GM12875 (cell line): ENCODE results near the gene DNAJB6.

Source experiments
- H3K4me3 ChIP-seq: one replicate; pipeline ENCODE4 v1.5.1; 2011; ENCODE audit warnings: low read depth, low read length, control low read depth
- TF ChIP-seq, protein P1 (sequence below): IDR thresholded peaks from 2 replicates; pipeline ENCODE4 v1.5.1; 2011; ENCODE audit warnings: low read depth, mild to moderate bottlenecking, control low read depth, inconsistent platforms, low read length, moderate library complexity, borderline replicate concordance; ENCODE audit not compliant: insufficient read depth

Gene DNAJB6

DNA sequence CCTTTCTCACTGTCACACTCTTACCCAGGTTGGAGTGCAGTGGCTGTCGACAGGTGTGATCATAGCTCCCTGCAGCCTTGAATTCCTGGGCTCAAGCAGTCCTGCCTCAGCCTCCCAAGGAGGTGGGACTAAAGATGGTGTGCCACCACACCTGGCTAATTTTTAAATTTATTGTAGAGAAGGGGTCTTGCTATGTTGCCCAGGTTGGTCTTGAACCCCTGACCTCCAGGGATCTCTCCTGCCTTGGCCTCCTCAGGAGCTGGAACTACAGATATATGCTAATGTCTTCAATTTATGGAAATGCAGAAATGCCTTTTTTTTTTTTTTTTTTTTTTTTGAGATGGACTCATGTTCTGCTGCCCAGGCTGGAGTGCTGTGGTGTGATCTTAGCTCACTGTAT, 42.7 kb downstream of the DNAJB6 start:
- H3K4me3 ChIP-seq, result no peak overlapping the region
- TF ChIP-seq, protein P1, sequence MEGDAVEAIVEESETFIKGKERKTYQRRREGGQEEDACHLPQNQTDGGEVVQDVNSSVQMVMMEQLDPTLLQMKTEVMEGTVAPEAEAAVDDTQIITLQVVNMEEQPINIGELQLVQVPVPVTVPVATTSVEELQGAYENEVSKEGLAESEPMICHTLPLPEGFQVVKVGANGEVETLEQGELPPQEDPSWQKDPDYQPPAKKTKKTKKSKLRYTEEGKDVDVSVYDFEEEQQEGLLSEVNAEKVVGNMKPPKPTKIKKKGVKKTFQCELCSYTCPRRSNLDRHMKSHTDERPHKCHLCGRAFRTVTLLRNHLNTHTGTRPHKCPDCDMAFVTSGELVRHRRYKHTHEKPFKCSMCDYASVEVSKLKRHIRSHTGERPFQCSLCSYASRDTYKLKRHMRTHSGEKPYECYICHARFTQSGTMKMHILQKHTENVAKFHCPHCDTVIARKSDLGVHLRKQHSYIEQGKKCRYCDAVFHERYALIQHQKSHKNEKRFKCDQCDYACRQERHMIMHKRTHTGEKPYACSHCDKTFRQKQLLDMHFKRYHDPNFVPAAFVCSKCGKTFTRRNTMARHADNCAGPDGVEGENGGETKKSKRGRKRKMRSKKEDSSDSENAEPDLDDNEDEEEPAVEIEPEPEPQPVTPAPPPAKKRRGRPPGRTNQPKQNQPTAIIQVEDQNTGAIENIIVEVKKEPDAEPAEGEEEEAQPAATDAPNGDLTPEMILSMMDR, result no peak

GRCh38 chr7:157380416-157380815, 43.6 kb downstream of the DNAJB6 start:
- H3K4me3 ChIP-seq, result no peak overlapping the region
- TF ChIP-seq, protein P1, result no peak

DNA sequence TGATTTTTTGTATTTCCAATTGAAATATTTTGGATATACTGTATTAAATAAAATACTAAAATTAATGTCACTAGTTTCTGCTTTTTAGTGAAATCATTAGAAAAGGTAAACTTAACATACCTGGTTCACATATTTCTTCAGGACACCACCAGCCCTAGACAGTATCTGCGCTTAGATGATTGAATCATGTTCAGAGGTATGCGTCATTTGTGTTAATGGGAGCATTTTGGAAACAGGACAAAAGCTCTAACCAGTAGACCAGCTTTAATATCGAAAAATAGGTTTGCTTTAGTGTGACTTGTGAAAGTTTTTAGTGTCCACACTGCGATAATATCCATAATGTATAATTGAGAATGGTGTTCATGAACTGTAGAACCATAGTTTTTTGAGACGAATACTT, 47.1 kb downstream of the DNAJB6 start:
- TF ChIP-seq, protein P1, result no peak
- no peak overlapping the region for H3K4me3 ChIP-seq

DNA sequence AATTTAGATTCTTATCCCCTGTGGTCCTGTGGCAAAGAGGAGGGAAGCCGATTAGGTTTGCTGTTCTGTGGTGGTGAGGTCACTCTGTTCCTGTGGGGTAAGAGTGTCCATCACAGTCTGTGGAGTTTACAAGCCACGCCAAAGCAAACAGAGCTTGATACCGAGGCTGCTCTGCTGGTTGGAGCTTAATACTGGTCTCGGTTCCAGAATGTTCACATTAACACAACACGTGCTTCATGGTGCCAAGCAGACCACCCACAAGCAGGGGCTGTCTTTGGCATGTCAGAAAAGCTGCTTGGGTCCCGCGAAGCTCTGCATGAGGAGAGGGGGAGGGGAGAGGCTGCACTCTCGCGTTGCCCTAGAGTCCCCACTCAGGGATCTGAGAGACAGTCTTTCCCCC, 47.5 kb downstream of the DNAJB6 start:
- H3K4me3 ChIP-seq, result no peak overlapping the region
- TF ChIP-seq, protein P1, result no peak

DNA sequence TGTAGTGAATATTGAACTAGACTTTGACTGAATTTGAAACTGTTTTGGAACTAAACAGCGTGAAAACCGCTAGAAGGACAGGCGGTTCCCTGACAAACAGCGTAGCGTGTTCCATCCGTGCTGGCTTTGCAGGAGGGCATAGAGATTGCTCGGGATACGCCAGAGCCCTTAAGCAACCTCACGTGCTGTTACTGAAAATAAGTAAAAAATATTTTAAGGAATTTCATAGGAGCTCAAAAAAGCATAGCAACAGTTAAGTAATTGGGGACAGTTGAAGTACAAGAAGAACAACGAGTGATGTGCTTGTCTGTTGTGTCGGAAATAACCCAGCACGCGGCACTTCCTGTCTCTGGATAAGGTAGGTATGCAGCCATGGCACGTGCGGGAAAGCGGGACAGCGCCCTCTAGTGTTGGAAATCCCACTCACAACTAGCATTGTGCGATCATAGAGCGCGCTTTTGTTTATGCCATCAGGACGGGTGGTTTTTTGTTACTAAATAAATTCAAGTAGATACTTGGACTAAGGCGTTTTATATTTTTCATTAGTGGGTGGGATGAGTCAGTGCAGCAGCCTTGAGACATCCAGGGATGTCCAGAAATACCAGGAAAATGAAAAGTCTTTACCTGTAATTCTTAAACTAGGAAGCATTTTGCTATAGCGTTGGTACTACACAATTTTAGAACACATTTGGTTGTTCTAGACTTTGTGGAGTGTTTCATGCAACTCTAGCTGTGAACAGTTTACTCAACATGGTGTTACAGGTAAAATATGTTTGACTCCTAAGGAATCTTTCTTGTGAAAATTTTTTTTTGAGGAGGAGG, 50.4 kb downstream of the DNAJB6 start:
- no peak overlapping the region for H3K4me3 ChIP-seq

DNA sequence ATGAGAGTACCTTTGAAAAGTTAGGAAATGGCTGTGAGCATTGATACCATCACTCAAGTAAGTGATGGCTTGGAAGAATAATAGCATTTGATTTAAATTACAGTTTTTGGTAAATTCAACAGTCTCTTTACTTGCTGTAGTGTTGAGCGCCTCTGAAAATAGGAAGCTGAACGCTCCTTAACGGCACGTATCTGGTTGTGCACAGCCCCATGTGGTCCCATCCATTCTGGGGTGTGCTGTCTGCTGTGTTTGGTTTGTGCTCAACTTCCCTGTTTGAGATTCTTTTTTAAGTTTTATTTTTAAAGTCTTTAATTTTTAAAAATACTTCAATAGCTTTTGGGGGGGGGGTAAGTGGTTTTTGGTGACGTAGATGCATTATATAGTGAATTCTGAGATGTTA, 51.5 kb downstream of the DNAJB6 start:
- TF ChIP-seq, protein P1, result no peak
- no peak overlapping the region for H3K4me3 ChIP-seq

More for the DNA sequence above, 50.4 kb downstream of the DNAJB6 start:
- TF ChIP-seq, protein P1, result peak; percentile 82
